ENCODE results near the gene SLC6A20.
A peak's percentile ranks its signal among the peaks of the same experiment; 100 is the strongest.
"Not testable (repeated sequence)": the region's sequence is repeated elsewhere in the genome, so short reads cannot be mapped to it uniquely, and the experiment has no call there.

Gene SLC6A20

GRCh38 chr3:45760878-45761711 lies 35.2 kb downstream of the SLC6A20 start:
- peak; percentile 3 to 28 for DNase-seq (ENCODE audit: low read depth in 2 of 2)

DNA sequence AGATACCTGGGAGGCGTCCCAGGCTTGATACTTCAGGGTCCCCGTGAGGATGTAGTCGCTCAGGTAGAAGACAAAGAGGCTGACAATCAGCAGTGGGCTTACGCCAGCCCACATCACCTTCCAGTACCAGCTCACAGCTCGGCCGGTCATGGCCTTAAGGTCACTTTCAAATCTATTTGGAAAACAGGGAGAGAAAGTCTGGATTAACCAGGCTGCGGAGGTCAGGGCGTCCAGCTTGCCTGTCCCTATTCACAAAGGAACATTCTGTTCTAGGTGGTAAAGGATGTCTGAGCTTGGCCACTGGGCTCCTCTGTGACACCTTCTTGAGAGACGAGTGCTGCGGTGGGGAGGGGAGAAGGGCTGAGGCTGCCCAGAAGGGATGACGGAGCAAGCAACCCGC lies 36.5 kb downstream of the SLC6A20 start:
- DNase-seq (ENCODE audit: low read depth in 2 of 2) = no peak

- DNase-seq (ENCODE audit: low read depth in 2 of 2) = no peak
Observed at GRCh38 chr3:45758871-45759270, 37.5 kb downstream of the SLC6A20 start.

DNA sequence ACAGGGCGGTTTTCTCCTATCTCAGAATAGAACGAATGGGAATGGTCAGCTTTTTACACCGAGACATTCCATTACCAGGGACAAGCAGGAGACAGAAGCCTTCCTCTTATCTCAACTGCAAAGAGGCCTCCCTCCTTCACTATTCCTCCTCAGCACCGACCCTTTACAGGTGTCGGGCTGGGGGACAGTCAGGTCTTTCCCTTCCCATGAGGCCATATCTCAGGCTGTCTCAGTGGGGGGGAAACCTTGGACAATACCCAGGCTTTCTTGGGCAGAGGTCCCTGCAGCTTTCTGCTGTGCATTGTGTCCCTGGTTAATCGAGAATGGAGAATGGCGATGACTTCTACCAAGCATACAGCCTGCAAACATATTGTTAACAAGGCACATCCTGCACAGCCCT lies 39.2 kb downstream of the SLC6A20 start:
- DNase-seq (ENCODE audit: low read depth in 2 of 2) = not testable (repeated sequence)

DNA sequence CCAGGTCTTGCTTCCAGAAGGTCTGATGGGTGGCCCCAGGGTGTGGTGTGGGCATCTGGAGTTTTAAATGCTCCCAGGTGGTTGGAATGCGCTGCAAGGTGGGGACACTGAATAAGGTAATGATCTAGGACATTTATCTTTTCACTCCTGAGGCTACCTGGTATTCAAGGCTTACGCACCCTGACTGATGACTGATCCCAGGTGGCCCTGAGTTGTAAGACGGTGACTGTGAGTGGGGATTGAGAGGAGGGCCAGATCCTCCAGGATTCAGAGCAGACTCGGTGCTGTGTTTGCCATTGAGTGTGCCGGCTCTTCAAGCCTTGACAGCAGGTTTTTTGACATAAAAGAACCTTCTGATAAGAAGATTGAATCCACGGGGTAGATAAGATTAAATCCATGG lies 40.3 kb downstream of the SLC6A20 start:
- DNase-seq (ENCODE audit: low read depth in 2 of 2) = no peak

DNA sequence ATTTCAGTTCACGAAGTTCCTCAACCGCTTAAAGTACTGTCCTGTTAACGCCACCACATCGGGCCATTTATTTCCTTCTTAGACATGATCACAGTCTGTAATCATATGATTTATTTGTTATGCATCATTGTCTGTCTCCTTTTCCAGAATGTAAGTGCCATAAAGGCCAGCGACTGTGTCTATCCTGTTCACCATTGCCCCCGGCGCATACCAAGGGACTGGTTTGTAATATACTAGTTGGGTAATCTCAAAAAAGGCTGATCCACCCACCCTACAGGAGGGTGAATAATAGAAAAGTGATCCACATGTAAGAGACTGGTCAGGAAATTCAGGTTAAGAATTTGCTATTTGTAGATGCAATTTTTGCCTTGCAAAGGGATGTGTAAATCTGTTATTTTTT lies 41.9 kb downstream of the SLC6A20 start:
- no peak for DNase-seq (ENCODE audit: low read depth in 2 of 2)

DNA sequence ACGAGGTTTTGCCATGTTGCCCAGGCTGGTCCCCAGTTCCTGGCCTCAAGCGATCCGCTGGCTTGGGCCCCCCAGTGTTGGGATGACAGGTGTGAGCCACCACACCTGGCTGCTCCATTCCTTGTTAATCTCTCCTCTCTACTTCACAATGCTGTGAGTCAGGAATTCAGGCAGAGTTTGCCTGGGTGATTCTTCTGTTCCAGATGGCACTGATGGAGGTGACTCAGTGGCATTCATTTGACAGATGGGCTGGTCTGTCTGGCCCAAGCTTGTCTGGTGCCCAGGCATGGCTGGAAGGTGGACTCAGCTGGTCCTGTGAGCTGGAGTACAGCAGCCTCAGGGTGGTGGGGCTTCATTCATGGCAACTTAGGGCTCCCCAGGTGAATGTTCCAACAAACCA lies 43.2 kb downstream of the SLC6A20 start:
- DNase-seq (ENCODE audit: low read depth in 2 of 2) = no peak

GRCh38 chr3:45751537-45752242 lies 44.6 kb downstream of the SLC6A20 start:
- no peak for DNase-seq (ENCODE audit: low read depth in 2 of 2)

- no peak for DNase-seq (ENCODE audit: low read depth in 2 of 2)
Observed at GRCh38 chr3:45749880-45750279, 46.5 kb downstream of the SLC6A20 start.

DNA sequence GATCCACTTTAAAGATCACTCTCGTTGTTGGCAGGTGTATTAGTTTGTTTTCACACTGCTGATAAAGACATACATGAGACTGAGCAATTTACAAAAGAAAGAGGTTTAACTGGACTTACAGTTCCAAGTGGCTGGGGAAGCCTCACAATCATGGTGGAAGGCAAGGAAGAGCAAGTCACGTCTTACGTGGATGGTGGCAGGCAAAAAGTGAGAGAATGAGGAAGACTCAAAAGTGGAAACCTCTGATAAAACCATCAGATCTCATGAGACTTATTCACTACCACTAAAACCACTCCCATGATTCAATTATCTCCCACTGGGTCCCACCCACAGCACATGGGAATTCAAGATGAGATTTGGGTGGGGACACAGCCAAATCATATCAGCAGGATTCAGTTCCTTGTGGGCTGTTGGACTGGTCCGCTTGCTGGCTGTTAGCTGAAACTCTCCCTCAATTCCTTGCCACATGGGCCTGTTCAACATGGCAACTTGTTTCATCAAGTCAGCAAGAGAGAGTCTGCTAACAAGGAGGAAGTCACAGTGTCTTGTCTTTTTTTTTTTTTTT lies 47.2 kb downstream of the SLC6A20 start:
- DNase-seq (ENCODE audit: low read depth in 2 of 2) = not testable (repeated sequence)

DNA sequence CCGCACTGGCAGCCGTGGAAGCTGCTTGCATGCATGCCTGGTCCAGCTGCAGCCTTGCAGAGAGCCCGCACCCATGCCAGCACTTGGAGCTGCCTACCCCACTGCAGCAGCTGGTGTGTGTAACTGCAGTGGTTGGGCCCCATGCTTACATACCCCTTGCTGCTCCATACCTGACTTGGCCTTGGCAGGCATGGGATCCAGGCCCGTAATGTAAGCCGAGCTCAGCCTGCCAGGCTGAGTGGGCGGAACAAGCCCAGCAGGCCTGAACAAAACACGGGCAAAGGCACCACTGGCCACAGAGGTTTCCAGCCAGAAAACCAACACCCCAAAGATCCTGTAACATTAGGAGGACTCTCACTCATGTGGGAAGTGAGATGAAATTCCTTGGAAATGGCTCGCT lies 48.3 kb downstream of the SLC6A20 start:
- no peak for DNase-seq (ENCODE audit: low read depth in 2 of 2)

- DNase-seq (ENCODE audit: low read depth in 2 of 2) = no peak
Observed at GRCh38 chr3:45746777-45747622, 49.3 kb downstream of the SLC6A20 start.

DNA sequence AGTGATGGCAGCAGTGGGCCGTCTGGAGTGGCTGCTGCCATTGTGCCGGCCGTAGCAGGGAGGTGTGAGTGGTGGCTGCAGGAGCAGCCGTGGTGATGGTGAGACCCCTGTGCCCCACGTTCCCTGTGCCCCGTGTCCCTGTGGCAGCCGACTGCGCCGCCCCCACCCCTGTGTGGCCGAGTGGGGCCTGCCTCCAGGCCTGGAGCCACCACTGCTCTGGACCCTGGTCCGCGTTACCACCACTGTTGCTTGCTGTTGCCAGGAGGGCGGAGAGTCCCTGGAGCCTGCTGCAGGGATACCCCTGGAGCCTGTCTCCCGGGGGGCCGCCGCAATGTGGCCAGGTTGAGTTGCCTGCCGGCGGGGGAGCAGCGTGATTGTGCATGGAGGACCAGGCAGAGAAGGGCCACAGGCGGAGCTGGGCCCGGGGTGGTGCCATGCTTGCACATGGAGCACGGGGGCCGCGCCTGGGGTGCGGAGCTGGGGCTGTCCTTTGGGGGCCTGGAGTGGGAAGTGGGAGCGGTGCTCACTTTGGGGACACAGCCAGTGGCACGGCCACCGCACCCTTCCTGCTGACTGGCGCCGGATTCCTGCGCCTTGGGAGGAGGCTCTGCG lies 50.1 kb downstream of the SLC6A20 start:
- DNase-seq (ENCODE audit: low read depth in 2 of 2) = no peak

GRCh38 chr3:45742461-45743089 lies 53.8 kb downstream of the SLC6A20 start:
- DNase-seq (ENCODE audit: low read depth in 2 of 2) = no peak

- no peak for DNase-seq (ENCODE audit: low read depth in 2 of 2)
Observed at GRCh38 chr3:45741742-45742460, 54.4 kb downstream of the SLC6A20 start.

- no peak for DNase-seq (ENCODE audit: low read depth in 2 of 2)
Observed at GRCh38 chr3:45741247-45741646, 55.1 kb downstream of the SLC6A20 start.

GRCh38 chr3:45739991-45740390 lies 56.3 kb downstream of the SLC6A20 start:
- DNase-seq (ENCODE audit: low read depth in 2 of 2) = no peak

GRCh38 chr3:45737234-45737633 lies 59.1 kb downstream of the SLC6A20 start:
- DNase-seq (ENCODE audit: low read depth in 2 of 2) = no peak

DNA sequence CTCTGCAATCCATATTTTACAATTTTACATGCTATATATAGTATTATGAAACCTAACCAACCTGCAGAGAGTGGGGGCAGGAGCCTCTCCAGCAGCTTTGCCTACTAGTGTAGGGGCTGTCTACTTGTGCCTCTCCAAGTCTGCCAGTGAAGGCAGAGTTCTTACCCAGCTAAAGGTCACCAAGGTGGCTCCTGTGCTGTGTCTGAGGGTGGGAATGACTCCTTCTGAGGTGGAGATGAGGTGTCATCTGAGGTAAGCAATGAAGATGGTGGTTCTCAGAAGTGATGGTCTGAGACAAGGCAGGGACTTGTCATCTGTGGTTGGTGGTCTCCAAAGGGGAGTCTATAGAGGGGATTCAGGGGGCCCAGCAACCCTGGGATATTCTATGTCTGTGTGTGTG lies 59.6 kb downstream of the SLC6A20 start:
- DNase-seq (ENCODE audit: low read depth in 2 of 2) = no peak

GRCh38 chr3:45730409-45731154 lies 65.8 kb downstream of the SLC6A20 start:
- DNase-seq (ENCODE audit: low read depth in 2 of 2) = no peak
